PC-9 (cell line): ENCODE data around the gene ATP7A. TPM values are rescaled to one million over a fixed set of nuclear protein-coding genes. Genes with fewer than 3 reads are reported as not detected.

Source experiments
- BruUV-seq: library from RNA; stranded (reverse); fragments of 400-500 nt; replicated peaks from 2 replicates; lab custom pipeline; 2021; lab: Mats Ljungman, UMichigan
- CTCF ChIA-PET: fragments of 300-600 bp; sonication (Branson Sonifier 250); formaldehyde crosslinking; loops from one replicate; lab custom pipeline; 2022; ENCODE audit warnings: antibody characterized with exemption; lab: Charles Lee
- POLR2A ChIA-PET: fragments of 300-600 bp; sonication (Branson Sonifier 250); formaldehyde crosslinking; loops from one replicate; lab custom pipeline; 2022; ENCODE audit warnings: antibody characterized with exemption; ENCODE audit not compliant: unreplicated experiment; lab: Charles Lee
- DNase-seq, 2 experiments: peaks; one replicate each; pipeline versions ENCODE4 v3.0.0 to v3.0.0-alpha.2; 2015 to 2022; ENCODE audit warnings: mixed read lengths in 1 of 2
- H2AFZ ChIP-seq: fragments of 200-600 bp; sonication (generic); 2 replicates; pipeline ENCODE4 v1.8.1; 2017; ENCODE audit warnings: antibody characterized with exemption
- H3F3A ChIP-seq: fragments of 200-600 bp; sonication (generic); 2 replicates; pipeline ENCODE4 v1.8.1; 2017; ENCODE audit warnings: antibody characterized with exemption, mild to moderate bottlenecking, low read depth; ENCODE audit not compliant: insufficient read depth
- H3K27ac ChIP-seq: fragments of 200-600 bp; sonication (generic); 2 replicates; pipeline ENCODE4 v1.6.1; 2016; ENCODE audit warnings: mixed run types
- H3K27me3 ChIP-seq: fragments of 200-600 bp; sonication (generic); 2 replicates; pipeline ENCODE4 v1.6.1; 2016; ENCODE audit warnings: low read depth, mixed run types; ENCODE audit not compliant: insufficient read depth
- H3K36me3 ChIP-seq: fragments of 200-600 bp; sonication (generic); 2 replicates; pipeline ENCODE4 v1.6.1; 2016; ENCODE audit warnings: low read depth, mixed run types
- H3K4me1 ChIP-seq: fragments of 200-600 bp; sonication (generic); replicated peaks from 2 replicates; pipeline ENCODE4 v1.6.1; 2016; ENCODE audit warnings: mixed run types; ENCODE audit not compliant: insufficient read depth
- H3K4me2 ChIP-seq: fragments of 200-600 bp; sonication (generic); 2 replicates; pipeline ENCODE4 v1.6.1; 2017; ENCODE audit warnings: mixed run types
- H3K4me3 ChIP-seq: fragments of 200-600 bp; sonication (generic); 2 replicates; pipeline ENCODE4 v1.6.1; 2016; ENCODE audit warnings: mixed run types
- H3K79me2 ChIP-seq: fragments of 200-600 bp; sonication (generic); 2 replicates; pipeline ENCODE4 v1.6.1; 2017; ENCODE audit warnings: low read depth, mixed run types
- H3K9me2 ChIP-seq: fragments of 200-600 bp; sonication (generic); 2 replicates; pipeline ENCODE4 v1.8.1; 2017; ENCODE audit warnings: mild to moderate bottlenecking; ENCODE audit not compliant: insufficient read depth
- H3K9me3 ChIP-seq: fragments of 200-600 bp; sonication (generic); 2 replicates; pipeline ENCODE4 v1.8.1; 2016; ENCODE audit warnings: low read depth; ENCODE audit not compliant: insufficient read depth
- H4K20me1 ChIP-seq: fragments of 200-600 bp; sonication (generic); 2 replicates; pipeline ENCODE4 v1.8.1; 2017; ENCODE audit not compliant: insufficient read depth
- EZH2 ChIP-seq: fragments of 200-600 bp; sonication (generic); IDR thresholded peaks from 2 replicates; pipeline ENCODE4 v1.8.0; 2017; ENCODE audit warnings: antibody characterized with exemption, low read depth
- intact Hi-C: fragments of 100-400 bp; cut with micrococcal nuclease; formaldehyde crosslinking; loops from one replicate; pipeline ENCODE4 v1.10.0; 2022; ENCODE audit not compliant: unreplicated experiment
- total RNA-seq: library from RNA; stranded (reverse); gene quantifications from 2 replicates; pipeline ENCODE4 v1.2.3, GENCODE V29; 2021
- TF ChIP-seq, protein P1 (sequence below): fragments of 200-600 bp; sonication (generic); conservative IDR thresholded peaks from 2 replicates; pipeline ENCODE4 v1.6.1; 2017; ENCODE audit warnings: mixed run types, antibody characterized with exemption, mild to moderate bottlenecking, moderate library complexity

The ATP7A gene
- total RNA-seq, 1 experiment from 2014 or later = 13.8 TPM

DNA sequence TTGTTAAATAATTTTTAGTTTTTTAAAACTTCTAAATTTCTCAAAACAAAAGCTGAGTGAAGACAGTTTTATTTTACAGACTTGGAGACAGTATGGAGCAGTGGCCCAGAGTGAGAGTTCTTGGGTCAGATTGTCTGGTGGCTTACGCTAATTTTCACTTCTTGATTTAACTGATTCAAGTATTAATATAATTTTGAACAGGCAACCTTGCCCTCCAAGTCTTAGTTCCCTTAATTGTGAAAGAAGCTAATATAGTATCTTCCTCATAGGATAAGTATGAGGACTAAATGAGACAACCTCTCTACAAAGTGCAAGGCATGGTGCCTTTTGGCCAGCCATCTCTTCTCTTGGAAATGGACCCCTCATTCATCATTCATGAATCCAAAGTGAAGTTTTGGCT lies 25.4 kb downstream of the ATP7A start:
- Histone ChIP-seq H3K4me1 (peaks cover 31% of the 10 kb centered on the region), H3K9me3 (no peaks in the 10 kb centered on the region), H3K27ac (peak overlapping the region; percentile 96), H3K36me3 (no peaks in the 10 kb centered on the region), H3F3A (peaks cover 20% of the 10 kb centered on the region), H4K20me1 (no peaks in the 10 kb centered on the region), H3K27me3 (no peaks in the 10 kb centered on the region), H3K4me2 (peak overlapping the region; percentile 74; the same call in 1 of the 2 replicates), H2AFZ (no peak overlapping the region), H3K79me2 (no peaks in the 10 kb centered on the region), H3K4me3 (no peak overlapping the region), H3K9me2 (no peaks in the 10 kb centered on the region)
- DNase-seq = no peak
- intact Hi-C loops = no loop called here
- POLR2A ChIA-PET = no interaction called here
- no TSS peak for BruUV-seq
- CTCF ChIA-PET = no interaction called here
- TF ChIP-seq, protein P1, sequence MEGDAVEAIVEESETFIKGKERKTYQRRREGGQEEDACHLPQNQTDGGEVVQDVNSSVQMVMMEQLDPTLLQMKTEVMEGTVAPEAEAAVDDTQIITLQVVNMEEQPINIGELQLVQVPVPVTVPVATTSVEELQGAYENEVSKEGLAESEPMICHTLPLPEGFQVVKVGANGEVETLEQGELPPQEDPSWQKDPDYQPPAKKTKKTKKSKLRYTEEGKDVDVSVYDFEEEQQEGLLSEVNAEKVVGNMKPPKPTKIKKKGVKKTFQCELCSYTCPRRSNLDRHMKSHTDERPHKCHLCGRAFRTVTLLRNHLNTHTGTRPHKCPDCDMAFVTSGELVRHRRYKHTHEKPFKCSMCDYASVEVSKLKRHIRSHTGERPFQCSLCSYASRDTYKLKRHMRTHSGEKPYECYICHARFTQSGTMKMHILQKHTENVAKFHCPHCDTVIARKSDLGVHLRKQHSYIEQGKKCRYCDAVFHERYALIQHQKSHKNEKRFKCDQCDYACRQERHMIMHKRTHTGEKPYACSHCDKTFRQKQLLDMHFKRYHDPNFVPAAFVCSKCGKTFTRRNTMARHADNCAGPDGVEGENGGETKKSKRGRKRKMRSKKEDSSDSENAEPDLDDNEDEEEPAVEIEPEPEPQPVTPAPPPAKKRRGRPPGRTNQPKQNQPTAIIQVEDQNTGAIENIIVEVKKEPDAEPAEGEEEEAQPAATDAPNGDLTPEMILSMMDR = no peak
- TF ChIP-seq EZH2 = no peak

DNA sequence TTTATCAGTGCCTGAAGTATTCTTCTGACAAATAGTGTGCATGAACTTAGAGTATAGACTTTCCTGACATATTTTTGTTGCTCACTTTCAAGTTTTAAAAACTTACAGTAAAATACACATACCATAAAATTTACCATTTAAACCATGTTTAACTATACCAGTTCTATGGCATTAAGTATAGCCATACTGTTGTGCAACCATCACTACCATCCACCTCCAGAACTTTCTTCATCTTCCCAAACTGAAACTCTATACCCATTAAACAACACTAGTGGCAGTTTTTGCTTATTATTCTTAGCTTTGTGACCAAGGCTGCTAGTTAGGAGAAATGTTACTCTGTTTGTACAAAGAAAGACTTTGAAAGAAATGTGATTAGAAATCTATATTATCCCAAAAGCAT lies 25.8 kb downstream of the ATP7A start:
- ChIA-PET CTCF (no interaction called here), POLR2A (no interaction called here)
- no peaks in the 10 kb centered on the region for H3K27me3 ChIP-seq
- intact Hi-C loops = no loop called here
- peaks cover 20% of the 10 kb centered on the region for H3F3A ChIP-seq
- peaks cover 31% of the 10 kb centered on the region for H3K4me1 ChIP-seq
- H3K4me3 ChIP-seq = no peak overlapping the region
- no peaks in the 10 kb centered on the region for H3K36me3 ChIP-seq
- H3K4me2 ChIP-seq = peak overlapping the region; percentile 74
- no peak for DNase-seq
- TF ChIP-seq EZH2 = no peak
- TF ChIP-seq, protein P1 = no peak
- BruUV-seq = no TSS peak
- H2AFZ ChIP-seq = no peak overlapping the region
- peak overlapping the region; percentile 96 for H3K27ac ChIP-seq
- no peaks in the 10 kb centered on the region for H3K79me2 ChIP-seq
- no peaks in the 10 kb centered on the region for H4K20me1 ChIP-seq
- no peaks in the 10 kb centered on the region for H3K9me2 ChIP-seq
- H3K9me3 ChIP-seq = no peaks in the 10 kb centered on the region

DNA sequence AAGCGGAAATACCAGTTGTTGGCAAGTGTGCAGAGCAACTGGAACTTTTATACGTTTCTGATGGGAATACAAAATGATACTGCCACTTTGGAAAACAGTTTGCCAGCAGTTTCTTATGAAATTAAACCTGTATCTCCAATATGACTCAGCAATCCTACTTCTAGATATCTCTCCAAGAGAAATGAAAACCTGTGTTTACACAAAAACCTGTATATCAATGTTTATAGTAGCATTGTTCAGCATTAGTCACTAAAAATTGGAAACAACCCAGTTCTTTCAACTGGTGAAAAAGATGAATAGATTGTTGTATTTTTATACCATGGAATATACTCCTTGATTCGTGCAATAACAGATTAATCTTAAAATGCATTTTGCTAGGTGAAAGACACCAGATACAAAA lies 26.8 kb downstream of the ATP7A start:
- no peaks in the 10 kb centered on the region for H3K27me3 ChIP-seq
- H3K4me3 ChIP-seq = peak overlapping the region; percentile 45; the same call in 1 of the 2 replicates
- 0 out of 2 replicates have a peak overlapping the region, but pooled peaks have one; percentile 29 for H2AFZ ChIP-seq
- ChIA-PET POLR2A (no interaction called here), CTCF (no interaction called here)
- H3K79me2 ChIP-seq = no peaks in the 10 kb centered on the region
- TF ChIP-seq, protein P1 = no peak
- TF ChIP-seq EZH2 = no peak
- H3K36me3 ChIP-seq = no peaks in the 10 kb centered on the region
- BruUV-seq = no TSS peak
- H3K9me3 ChIP-seq = no peaks in the 10 kb centered on the region
- peaks cover 20% of the 10 kb centered on the region for H3F3A ChIP-seq
- no peaks in the 10 kb centered on the region for H3K9me2 ChIP-seq
- H3K4me2 ChIP-seq = peak overlapping the region; percentile 74
- H3K27ac ChIP-seq = peak overlapping the region; percentile 96
- H4K20me1 ChIP-seq = no peaks in the 10 kb centered on the region
- peak in 1 of 2 experiments; percentile 91 for DNase-seq
- peaks cover 31% of the 10 kb centered on the region for H3K4me1 ChIP-seq
- intact Hi-C loops = no loop called here
